ENCODE results near the gene EXOC1.

DNA sequence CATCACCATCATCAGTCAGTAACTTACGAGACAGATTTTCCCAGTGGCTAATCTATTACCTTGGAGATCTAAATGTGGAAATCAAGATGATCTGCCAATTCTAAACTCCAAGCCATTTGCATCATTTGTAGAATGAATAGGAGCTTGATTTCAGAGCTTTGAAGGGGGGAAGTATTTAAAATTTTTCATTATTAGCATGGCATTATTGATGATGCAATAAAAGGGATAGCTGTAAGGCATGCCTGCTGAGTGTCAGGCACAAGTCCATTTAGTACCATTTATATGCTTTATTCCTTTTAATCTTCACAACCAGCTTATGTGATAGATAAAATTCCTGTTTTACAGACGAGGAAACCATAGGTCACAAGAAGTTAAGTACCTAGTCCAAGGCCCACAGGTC is 28.6 kb upstream of the EXOC1 start:
- TF ChIP-seq, protein P1, sequence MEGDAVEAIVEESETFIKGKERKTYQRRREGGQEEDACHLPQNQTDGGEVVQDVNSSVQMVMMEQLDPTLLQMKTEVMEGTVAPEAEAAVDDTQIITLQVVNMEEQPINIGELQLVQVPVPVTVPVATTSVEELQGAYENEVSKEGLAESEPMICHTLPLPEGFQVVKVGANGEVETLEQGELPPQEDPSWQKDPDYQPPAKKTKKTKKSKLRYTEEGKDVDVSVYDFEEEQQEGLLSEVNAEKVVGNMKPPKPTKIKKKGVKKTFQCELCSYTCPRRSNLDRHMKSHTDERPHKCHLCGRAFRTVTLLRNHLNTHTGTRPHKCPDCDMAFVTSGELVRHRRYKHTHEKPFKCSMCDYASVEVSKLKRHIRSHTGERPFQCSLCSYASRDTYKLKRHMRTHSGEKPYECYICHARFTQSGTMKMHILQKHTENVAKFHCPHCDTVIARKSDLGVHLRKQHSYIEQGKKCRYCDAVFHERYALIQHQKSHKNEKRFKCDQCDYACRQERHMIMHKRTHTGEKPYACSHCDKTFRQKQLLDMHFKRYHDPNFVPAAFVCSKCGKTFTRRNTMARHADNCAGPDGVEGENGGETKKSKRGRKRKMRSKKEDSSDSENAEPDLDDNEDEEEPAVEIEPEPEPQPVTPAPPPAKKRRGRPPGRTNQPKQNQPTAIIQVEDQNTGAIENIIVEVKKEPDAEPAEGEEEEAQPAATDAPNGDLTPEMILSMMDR (IDR thresholded peaks at IDR 0.05): no peak
- no peak for TF ChIP-seq EP300 (IDR thresholded peaks at IDR 0.05; ENCODE audit: low read depth)
- no peak for TF ChIP-seq POLR2A (IDR thresholded peaks at IDR 0.05)

Measured in transverse colon (tissue), 3 donors.